ENCODE data around the gene YAE1. TPM values are rescaled to one million over a fixed set of nuclear protein-coding genes. Genes with fewer than 3 reads are reported as not detected.

Gene YAE1
- total and polyA plus RNA-seq, 2 of the 8 experiments (the other 6 are each of a cell fraction or from before 2014, with no cell fraction given): 24.1 to 38.0 TPM

DNA sequence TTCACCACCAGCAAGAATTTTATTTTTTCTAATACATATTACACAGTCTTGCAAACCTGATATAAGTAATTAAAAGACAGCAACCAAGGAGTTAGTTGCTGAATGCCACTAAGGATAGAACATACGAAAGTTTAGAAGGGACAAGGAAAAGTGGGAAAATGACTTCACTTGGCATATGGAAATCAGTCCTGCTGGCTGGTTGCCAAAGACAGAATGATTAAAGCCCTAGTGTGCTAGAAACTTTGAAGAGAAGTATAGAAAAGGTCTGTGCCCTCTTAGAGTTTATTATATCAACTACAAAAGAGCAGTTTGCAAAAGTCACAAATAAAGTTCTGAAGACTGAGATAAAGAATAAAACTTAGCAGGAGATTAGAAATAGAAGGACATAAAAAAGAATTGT, 5.8 kb upstream of the YAE1 start (continued):
- TF ChIP-seq, protein P1, sequence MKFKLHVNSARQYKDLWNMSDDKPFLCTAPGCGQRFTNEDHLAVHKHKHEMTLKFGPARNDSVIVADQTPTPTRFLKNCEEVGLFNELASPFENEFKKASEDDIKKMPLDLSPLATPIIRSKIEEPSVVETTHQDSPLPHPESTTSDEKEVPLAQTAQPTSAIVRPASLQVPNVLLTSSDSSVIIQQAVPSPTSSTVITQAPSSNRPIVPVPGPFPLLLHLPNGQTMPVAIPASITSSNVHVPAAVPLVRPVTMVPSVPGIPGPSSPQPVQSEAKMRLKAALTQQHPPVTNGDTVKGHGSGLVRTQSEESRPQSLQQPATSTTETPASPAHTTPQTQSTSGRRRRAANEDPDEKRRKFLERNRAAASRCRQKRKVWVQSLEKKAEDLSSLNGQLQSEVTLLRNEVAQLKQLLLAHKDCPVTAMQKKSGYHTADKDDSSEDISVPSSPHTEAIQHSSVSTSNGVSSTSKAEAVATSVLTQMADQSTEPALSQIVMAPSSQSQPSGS (IDR thresholded peaks at IDR 0.05; ENCODE audit: low read length): no peak
- TF ChIP-seq BRCA1 (IDR thresholded peaks at IDR 0.05; ENCODE audit: low read depth, low read length): no peak
- TF ChIP-seq RAD21 (IDR thresholded peaks at IDR 0.05 in 1 of 2, conservative IDR thresholded peaks at IDR 0.05 in 1 of 2; ENCODE audit: low read depth in 2 of 2, low read length in 2 of 2): no peak
- no peak for TF ChIP-seq JUN (IDR thresholded peaks at IDR 0.05; ENCODE audit: low read depth, low read length)
- TF ChIP-seq ASH2L (IDR thresholded peaks at IDR 0.05; ENCODE audit: low read length): no peak
